Stimulated activated CD8-positive, alpha-beta memory T cell treated with anti-CD3 and anti-CD28 coated beads, Interleukin-4, amount 100 ng/mL, for 1 hour (primary cell): ENCODE results near the gene WASF2.
"Not testable (repeated sequence)": the region's sequence is repeated elsewhere in the genome, so short reads cannot be mapped to it uniquely, and the experiment has no call there.

ENCODE experiments used
- DNase-seq, 2 donors: peaks; one replicate each; pipeline ENCODE4 v3.0.0-alpha.2; 2020; ENCODE audit warnings: low read depth in 2 of 2, low spot score in 1 of 2

WASF2 gene

DNA sequence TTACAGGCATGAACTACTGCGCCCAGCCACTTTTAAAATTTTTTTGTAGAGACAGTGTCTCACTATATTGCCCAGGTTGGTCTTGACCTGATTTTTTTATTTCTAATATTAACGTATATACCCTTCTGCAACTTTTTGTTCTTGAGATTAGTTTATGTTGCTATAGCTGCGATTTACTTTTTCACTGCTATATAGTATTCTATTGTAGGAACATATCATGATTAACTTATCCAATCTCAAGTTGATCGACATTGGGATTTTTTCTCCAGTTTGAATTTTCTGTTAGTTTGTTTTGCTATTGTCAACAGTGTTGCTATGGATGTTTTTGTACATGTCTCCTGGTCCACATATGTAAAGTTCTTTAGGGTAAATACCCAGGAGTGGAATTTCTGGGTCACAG lies 35.4 kb downstream of the WASF2 start:
- no peak for DNase-seq

GRCh38 chr1:27451343-27451742 lies 38.6 kb downstream of the WASF2 start:
- DNase-seq: no peak

DNA sequence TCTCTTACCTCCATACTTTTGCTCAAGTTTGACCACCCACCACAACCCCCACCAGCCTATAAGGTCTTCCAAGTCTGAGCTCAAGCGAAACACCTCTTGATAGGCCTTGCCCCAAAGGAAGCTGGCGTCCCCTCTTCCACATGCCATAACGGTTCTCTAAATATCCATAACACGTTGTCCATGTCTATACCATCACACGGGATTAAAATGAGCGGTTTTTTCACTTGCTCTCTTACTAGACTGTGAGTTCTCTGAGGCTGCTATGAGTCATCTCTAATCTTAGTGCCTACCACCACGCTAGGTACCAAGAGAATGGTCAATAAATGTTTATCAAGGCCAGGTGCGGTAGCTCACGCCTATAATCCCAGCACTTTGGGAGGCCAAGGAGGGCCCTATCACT lies 41.0 kb downstream of the WASF2 start:
- DNase-seq: no peak

DNA sequence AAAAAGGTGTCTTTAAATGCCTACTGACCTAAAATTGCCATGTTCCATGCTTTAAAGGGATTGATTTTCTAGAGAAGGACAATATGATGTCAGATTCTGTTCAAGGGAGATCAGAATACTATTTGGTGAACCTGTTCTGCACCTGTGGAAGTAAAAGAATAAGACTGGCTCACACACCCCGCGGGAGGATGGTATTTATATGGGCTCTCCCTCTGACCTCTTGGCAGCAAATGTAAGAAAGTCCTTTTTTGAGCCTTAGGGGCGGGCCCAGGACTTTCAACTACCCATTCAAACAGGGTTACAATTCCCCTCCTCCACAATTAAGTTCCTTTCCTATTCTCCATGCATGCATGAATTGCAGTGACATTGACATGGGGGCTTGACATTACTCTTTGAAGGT lies 42.1 kb downstream of the WASF2 start:
- DNase-seq: no peak

DNA sequence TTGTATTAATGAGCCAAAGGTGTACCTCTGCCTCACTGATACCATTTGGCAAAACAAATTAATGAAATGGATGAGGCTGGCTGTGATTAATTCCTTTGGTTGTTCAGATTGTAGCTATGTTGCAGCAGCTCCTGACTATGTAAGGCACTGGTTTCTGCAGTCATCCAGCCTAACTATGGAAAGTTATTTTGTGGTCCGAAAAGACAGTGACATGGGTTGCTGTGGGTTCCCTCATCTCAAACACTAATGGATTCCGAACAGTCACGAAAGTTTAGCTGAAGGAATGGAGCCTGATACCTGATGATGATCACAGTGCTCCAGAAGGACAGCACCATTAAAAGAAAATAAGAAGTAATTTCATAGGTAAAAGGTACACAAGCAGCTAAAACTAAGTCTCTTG lies 42.6 kb downstream of the WASF2 start:
- DNase-seq: no peak

DNA sequence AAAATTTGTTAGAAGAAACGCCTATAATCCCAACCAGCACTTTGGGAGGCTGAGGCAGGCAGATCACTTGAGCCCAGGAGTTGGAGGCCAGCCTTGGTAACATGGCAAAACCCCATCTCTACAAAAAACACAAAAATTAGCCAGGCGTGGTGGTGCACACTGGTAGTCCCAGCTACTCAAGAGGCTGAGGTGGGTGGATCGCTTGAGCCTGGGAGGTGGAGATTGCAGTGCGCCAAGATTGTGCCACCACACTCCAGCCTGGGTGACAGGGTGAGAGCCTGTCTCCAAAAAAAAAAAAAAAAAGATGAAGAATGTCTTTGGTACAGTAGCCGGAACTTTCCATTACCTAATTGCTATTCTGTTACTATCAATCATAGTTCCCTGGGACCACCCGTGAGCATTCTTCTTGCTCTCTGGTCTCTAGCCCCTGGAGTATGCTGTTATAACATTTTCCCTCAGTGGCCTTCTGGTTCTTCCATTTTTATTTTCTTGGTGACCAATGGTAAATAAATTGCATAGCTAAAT lies 43.4 kb downstream of the WASF2 start:
- no peak for DNase-seq

GRCh38 chr1:27445177-27445936 lies 44.6 kb downstream of the WASF2 start:
- no peak for DNase-seq

- no peak for DNase-seq
These were observed 45.3 kb downstream of the WASF2 start for GRCh38 chr1:27444632-27445031.

DNA sequence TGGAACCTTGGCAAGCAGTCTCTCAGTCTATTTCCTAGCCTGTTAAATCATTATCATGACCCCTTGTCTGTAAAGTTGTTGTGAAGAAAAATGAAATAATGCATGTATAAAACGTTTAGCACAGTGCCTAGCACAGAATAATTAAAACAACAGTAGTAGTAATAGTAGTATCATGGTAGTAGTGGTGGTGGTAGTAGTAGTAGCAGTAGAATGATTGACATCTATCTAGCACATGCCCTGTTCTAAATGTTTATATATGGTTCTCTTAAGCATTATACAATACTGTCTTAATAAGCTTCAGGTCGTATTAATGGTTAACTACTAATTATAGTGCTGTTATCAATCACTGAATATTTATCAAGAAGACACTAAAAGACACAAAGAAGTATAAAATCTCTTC lies 50.8 kb downstream of the WASF2 start:
- no peak for DNase-seq

- DNase-seq: no peak
These were observed 51.3 kb downstream of the WASF2 start for GRCh38 chr1:27438621-27439061.

DNA sequence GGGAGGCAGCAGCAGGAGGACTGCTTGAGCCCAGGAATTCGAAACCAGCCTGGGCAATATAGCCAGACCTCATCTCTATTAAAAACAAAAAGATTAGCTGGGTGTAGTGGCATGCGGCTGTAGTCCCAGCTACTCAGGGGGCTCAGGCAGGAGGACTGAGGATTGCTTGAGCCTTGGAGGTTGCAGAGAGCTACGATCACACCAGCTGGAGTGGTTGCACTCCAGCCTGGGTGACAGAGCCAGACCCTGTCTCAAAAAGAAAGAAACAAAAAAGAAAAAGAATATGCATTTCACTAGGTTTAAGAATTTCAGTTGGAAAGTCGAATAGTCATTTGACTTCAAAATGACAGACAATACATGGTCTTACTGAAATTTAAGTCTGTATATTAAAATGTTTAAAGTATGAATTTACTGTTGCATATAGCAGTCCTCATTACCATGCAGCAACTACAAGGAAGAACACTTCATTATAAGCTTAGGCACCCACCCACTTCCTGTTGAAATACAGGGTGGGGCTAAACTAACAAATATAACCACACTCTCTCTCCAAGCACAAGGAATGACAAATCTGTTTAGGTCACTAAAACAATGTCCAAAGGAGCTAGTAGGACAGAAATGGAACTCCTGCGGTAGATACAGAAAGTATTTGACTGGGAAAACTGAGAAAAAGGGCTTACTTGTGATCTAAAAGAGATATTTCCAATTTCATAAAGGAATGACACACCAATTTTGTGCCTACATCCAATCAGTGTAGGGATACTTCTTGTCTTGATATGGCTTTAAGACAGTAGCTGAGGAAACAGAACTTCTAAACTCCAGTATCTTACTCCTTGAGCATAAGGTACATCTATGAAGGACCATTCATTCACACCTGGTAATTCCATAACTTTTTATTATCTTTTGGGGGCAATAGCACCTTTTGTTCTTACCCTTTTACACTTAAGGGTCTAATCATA lies 53.5 kb downstream of the WASF2 start:
- no peak for DNase-seq

GRCh38 chr1:27435566-27436203 lies 54.3 kb downstream of the WASF2 start:
- DNase-seq: no peak

DNA sequence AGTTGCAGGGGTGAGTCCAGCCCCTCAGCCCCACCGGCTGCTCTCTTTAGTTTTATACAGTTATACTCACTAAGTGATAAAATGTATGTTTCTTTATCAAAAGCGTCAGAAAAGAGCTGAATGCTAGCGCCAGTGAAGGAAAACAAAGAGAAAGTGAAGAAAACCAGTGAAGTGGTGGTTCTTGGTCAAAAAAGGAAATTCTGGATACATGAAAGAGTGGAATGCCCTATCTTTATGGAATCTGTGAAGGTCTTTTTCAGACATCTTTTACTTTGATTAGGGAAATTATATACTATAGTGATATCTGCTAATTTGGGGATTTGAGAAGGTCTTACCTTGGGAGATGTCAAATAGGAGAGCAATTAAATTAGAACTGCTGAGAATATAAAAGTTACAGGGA lies 56.3 kb downstream of the WASF2 start:
- DNase-seq: no peak

DNA sequence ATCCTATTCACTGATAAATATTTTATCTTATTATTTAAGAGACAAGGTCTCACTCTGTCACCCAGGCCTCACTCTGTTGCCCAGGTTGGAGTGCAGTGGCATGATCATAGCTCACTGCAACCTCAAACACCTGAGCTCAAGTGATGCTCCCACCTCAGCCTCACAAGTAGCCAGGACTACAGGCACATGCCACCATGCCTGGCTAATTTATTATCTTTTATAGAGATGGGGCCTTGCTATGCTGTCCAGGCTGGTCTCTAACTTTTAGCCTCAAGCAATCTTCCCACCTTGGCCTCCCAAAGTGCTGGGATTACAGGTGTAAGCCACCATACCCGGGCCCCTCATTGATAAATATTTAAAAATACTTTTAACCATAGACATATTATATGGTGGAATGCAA lies 57.2 kb downstream of the WASF2 start:
- DNase-seq: not testable (repeated sequence)

- DNase-seq: no peak
These were observed 58.4 kb downstream of the WASF2 start for GRCh38 chr1:27431601-27431940.

GRCh38 chr1:27430903-27431600 lies 58.9 kb downstream of the WASF2 start:
- DNase-seq: no peak

DNA sequence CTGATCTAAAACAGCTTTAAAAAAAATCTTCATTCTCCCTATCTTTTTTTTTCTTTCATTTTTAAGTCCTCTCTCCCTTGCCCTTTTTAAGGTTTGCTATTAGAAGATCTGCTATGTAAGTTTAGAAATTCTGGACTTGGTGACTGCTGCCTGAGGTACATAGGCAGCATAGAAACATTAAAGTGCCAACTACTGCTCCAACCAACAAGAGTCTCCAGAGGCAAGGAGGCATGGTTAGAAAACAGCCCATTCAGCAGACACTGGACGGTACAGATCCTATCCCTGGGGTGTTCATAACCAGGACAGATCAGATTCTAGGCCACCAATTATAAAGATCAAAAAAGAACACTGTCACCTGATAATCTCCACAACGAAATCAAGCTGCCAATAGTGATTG lies 60.9 kb downstream of the WASF2 start:
- no peak for DNase-seq

GRCh38 chr1:27428316-27429028 lies 61.5 kb downstream of the WASF2 start:
- DNase-seq: no peak

DNA sequence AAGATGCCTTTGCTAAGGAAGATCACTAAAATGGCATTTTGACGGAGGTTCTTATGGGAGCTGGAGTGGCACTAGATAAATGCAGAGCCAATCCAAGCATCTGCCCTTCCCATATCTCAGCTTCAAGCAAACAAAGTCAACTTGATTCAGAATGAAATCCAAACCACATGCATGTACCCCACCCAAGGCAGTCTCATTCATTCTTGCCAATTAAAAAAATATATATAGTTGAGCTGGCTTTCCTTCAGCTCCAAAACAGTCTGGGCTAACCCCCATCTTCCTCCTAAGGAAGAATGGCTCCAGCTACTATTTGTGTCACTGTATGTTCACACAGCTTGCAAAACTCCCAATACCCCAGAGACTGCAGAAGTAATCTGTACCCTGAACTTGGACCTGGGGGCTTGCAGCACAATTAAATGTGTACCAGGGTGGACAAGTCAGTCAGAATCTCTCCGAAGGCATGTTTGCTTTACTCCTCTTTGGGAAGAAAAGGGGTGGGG lies 62.1 kb downstream of the WASF2 start:
- no peak for DNase-seq

DNA sequence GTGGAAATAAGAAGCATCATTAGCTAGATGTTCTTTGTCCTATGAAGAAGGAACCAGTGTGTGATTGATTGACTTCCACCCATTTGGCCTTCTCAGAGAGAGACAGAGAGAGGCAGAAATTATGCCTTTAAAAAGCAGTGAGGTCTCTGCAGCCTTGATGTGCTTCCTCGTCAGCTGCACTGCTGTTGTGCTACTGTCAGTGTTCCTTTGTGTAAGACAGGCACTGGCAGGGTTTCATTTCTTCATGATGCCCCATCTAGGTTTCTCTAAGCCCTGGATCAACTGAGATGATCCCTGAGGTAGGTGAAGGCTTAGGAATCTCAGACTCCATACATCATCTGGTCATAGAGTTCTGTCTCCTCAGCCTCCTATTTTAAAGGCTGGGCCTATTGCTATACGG lies 62.6 kb downstream of the WASF2 start:
- no peak for DNase-seq
